Cerebellar nuclear complex (tissue), 1 donor: ENCODE measurements around the gene HIPK1.
A peak's percentile ranks its signal among the peaks of the same experiment; 100 is the strongest.
"Not testable (repeated sequence)": the region's sequence is repeated elsewhere in the genome, so short reads cannot be mapped to it uniquely, and the experiment has no call there.

Experiments
- DNase-seq, 2 experiments: peaks; one replicate each; lab custom pipeline; 2025; lab: John Stamatoyannopoulos, UW

HIPK1 gene

DNA sequence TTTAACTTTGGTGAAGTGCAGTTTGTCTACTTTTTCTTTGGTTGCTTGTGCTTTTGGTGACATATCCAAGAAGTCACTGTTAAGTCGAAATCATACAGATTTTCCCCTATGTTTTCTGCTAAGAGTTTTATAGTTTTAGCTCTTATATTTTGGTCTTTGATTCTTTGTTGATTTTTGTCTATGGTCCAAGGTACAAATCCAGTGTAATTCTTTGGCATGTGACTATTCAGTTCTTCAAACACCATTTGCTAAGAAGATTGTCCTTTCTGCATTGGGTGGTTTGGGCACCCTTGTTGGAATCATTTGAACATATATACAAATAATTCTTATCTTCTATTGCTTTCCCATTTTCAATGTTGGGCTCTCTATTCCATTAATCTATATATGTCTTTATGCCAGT lies 16.2 kb downstream of the HIPK1 start:
- no peak for DNase-seq

- no peak for DNase-seq
Measured at GRCh38 chr1:113946112-113946511, 17.0 kb downstream of the HIPK1 start.

- DNase-seq: no peak
Measured at GRCh38 chr1:113946678-113947387, 17.7 kb downstream of the HIPK1 start.

DNA sequence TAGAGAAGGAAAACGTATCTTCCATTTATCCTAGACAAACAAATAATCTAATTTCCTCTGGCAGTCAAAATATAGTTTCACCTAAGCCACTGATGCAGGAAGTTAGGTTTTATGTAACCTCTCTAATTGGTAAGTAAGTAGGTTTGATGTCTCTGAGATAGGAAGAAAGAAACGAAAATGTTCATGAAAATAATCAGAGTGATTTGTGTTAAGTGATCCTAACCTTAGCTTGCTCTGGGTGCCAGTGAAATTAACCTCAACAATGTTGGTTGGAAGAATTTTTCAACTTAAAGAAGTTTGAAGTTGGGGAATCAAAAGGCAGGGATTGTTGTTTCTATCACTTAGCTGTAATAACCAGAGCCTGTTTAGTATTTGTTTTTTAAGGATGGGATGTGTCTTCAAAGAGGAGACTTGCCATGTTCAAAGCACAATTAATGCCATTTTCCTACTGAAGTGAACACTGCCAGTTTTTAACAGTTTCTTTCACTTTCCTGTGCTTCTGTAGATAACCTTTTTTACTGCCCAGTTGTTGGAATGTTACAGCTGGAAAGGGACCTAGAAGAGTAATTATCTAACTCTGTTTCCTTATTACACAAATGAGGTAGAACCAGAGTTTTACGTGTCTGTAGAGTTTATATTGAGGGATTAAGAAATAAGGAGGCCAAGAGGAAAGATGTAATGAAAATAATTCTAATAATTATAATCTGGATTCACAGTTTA lies 18.4 kb downstream of the HIPK1 start:
- no peak for DNase-seq

- DNase-seq: not testable (repeated sequence)
Measured at GRCh38 chr1:113948151-113948550, 19.0 kb downstream of the HIPK1 start.

DNA sequence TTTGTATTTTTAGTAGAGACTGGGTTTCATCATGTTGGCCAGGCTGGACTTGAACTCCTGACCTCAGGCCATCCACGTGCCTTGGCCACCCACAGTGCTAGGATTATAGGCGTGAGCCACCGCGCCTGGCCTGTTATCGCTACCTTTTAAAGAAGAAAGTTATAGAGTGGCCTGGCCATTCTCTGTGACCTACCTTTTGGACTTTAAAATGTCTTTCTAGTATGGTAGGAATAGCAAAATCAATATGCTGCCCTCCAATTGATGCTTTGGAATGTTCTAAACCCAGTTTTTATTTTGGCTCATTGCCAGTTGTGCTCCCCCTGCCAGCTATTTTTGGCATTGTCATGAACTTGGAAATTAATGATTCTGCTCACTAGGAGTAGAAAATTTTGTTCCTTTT lies 19.9 kb downstream of the HIPK1 start:
- no peak for DNase-seq

DNA sequence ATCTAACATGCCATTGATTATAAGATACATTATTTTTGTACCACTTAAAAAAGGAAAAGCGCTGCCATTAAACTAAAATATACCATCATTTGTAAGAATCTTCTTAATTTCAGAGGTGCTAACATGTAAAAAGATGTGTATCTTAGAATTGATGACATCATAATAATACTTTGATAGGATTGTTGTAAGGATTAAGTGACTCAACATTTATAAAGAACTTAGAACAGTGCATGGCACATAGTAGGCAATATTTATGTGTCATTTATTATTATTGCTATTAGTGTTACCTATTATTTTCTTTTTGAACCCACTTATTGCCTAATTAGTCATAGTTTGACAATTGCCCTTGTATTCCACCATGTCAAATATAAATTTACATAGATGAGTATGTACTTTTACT lies 21.8 kb downstream of the HIPK1 start:
- DNase-seq: no peak

DNA sequence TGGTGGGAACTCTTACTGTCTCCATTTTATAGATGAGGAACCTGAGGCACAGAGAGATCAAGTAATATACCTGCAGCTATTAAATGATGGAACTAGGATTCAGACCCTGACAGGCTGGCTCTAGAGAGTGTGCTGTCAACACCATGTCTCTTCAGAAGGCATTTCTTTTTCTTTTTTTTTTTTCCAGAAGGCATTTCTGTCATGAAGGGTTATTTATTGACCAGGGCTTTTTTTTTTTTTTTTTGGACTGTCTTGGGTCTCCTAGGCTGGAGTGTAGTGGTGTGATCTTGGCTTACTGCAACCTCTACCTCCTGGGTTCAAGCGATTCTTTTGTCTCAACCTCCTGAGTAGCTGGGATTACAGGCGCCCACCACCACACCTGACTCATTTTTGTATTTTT lies 22.6 kb downstream of the HIPK1 start:
- no peak for DNase-seq

DNA sequence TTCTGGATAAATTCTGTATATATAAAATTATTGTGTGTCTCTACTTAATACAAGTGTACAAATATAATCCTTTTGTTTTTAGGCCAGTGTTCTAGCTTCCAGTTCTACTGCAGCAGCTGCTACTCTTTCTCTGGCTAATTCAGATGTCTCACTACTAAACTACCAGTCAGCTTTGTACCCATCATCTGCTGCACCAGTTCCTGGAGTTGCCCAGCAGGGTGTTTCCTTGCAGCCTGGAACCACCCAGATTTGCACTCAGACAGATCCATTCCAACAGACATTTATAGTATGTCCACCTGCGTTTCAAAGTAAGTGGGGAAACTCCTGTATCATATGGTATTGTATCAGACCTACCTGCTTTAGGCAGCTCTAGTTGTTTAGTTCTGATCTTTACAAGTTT lies 28.9 kb downstream of the HIPK1 start:
- no peak for DNase-seq

GRCh38 chr1:113958691-113959090 lies 29.6 kb downstream of the HIPK1 start:
- DNase-seq: no peak

- no peak for DNase-seq
Measured at GRCh38 chr1:113963281-113963906, 34.3 kb downstream of the HIPK1 start.

- no peak for DNase-seq
Measured at GRCh38 chr1:113965703-113966412, 36.7 kb downstream of the HIPK1 start.

DNA sequence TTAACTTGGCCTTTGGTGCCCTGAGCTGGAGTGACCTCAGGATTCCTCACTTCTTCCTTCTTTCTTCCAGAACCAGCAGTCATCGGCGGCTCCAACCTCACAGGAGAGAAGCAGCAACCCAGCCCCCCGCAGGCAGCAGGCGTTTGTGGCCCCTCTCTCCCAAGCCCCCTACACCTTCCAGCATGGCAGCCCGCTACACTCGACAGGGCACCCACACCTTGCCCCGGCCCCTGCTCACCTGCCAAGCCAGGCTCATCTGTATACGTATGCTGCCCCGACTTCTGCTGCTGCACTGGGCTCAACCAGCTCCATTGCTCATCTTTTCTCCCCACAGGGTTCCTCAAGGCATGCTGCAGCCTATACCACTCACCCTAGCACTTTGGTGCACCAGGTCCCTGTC lies 43.8 kb downstream of the HIPK1 start:
- no peak for DNase-seq

DNA sequence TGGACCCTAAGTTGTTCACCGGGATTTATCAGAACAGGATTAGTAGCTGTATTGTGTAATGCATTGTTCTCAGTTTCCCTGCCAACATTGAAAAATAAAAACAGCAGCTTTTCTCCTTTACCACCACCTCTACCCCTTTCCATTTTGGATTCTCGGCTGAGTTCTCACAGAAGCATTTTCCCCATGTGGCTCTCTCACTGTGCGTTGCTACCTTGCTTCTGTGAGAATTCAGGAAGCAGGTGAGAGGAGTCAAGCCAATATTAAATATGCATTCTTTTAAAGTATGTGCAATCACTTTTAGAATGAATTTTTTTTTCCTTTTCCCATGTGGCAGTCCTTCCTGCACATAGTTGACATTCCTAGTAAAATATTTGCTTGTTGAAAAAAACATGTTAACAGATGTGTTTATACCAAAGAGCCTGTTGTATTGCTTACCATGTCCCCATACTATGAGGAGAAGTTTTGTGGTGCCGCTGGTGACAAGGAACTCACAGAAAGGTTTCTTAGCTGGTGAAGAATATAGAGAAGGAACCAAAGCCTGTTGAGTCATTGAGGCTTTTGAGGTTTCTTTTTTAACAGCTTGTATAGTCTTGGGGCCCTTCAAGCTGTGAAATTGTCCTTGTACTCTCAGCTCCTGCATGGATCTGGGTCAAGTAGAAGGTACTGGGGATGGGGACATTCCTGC lies 46.2 kb downstream of the HIPK1 start:
- DNase-seq: no peak

- no peak for DNase-seq
Measured at GRCh38 chr1:113976609-113977278, 47.6 kb downstream of the HIPK1 start.

DNA sequence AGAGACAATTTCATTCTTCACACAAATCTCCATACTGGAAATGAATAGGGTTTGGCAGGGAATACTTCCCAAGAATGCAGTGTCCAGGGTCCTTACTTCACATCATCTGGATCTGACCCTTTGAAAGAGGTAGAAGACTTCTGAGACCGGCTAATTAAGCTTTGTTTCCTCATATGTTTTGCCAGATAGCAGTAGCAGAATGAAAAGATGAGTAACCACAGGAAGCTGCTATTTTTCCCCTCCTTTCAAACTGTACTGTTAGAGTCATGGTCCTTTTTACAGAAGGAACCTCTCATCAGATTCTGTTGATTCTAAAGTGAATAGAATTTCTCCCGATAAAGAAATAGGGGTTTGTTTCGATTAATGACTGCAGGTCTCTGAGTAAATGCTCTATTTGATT lies 48.8 kb downstream of the HIPK1 start:
- no peak for DNase-seq

- DNase-seq: peak in 1 of 2 experiments; percentile 40
Measured at GRCh38 chr1:113978863-113979702, 50.0 kb downstream of the HIPK1 start, which contains the start of gene OLFML3. Gene OLFML3 (plus strand): TSS chr1:113979474. CDS start chr1:113979517, 43 bp downstream.

GRCh38 chr1:113980110-113980509 lies 51.0 kb downstream of the HIPK1 start:
- DNase-seq: no peak

GRCh38 chr1:113981962-113982931 lies 53.1 kb downstream of the HIPK1 start:
- no peak for DNase-seq
